Left kidney (tissue), 2 donors: Measurements from ENCODE around the gene FAM120A. TPM values are rescaled to one million over a fixed set of nuclear protein-coding genes. Genes with fewer than 3 reads are reported as not detected.
"Not testable (repeated sequence)": the region's sequence is repeated elsewhere in the genome, so short reads cannot be mapped to it uniquely, and the experiment has no call there.

Source experiments
- DNase-seq: peaks from one replicate; pipeline ENCODE4 v3.0.0-alpha.2; 2013
- polyA plus RNA-seq: library from polyadenylated mRNA; unstranded; fragments of 120-200 nt; gene quantifications from one replicate; pipeline ENCODE4 v1.2.1, GENCODE V29; 2013; ENCODE audit not compliant: insufficient read length

FAM120A gene
- polyA plus RNA-seq, 1 donor = 79.9 TPM

GRCh38 chr9:93509084-93509483 lies 57.6 kb downstream of the FAM120A start:
- DNase-seq = no peak

GRCh38 chr9:93510041-93510440 lies 58.6 kb downstream of the FAM120A start:
- no peak for DNase-seq

- not testable (repeated sequence) for DNase-seq
These were observed 59.7 kb downstream of the FAM120A start for GRCh38 chr9:93511228-93511627.

- DNase-seq = not testable (repeated sequence)
These were observed 60.8 kb downstream of the FAM120A start for GRCh38 chr9:93512170-93512812.

GRCh38 chr9:93513606-93514005 lies 62.1 kb downstream of the FAM120A start:
- no peak for DNase-seq

- no peak for DNase-seq
These were observed 65.8 kb downstream of the FAM120A start for GRCh38 chr9:93517331-93517730.

GRCh38 chr9:93520523-93520922 lies 69.0 kb downstream of the FAM120A start:
- no peak for DNase-seq

GRCh38 chr9:93522736-93523135 lies 71.3 kb downstream of the FAM120A start:
- DNase-seq = no peak

GRCh38 chr9:93523518-93524144 lies 72.1 kb downstream of the FAM120A start:
- DNase-seq = no peak

GRCh38 chr9:93525476-93525875 lies 74.0 kb downstream of the FAM120A start:
- DNase-seq = no peak

- DNase-seq = no peak
These were observed 79.9 kb downstream of the FAM120A start for GRCh38 chr9:93531374-93531773.

GRCh38 chr9:93532141-93532540 lies 80.7 kb downstream of the FAM120A start:
- DNase-seq = no peak

GRCh38 chr9:93533863-93534262 lies 82.4 kb downstream of the FAM120A start:
- no peak for DNase-seq

GRCh38 chr9:93536167-93536566 lies 84.7 kb downstream of the FAM120A start:
- DNase-seq = no peak

- DNase-seq = no peak
These were observed 85.4 kb downstream of the FAM120A start for GRCh38 chr9:93536874-93537273.

GRCh38 chr9:93540305-93540704 lies 88.8 kb downstream of the FAM120A start:
- no peak for DNase-seq

- no peak for DNase-seq
These were observed 89.5 kb downstream of the FAM120A start for GRCh38 chr9:93541005-93541404.

GRCh38 chr9:93541581-93542349 lies 90.3 kb downstream of the FAM120A start:
- no peak for DNase-seq

- DNase-seq = no peak
These were observed 91.6 kb downstream of the FAM120A start for GRCh38 chr9:93543117-93543516.

GRCh38 chr9:93546356-93546755 lies 94.9 kb downstream of the FAM120A start:
- no peak for DNase-seq

GRCh38 chr9:93549611-93550010 lies 98.1 kb downstream of the FAM120A start:
- peak; percentile 32 for DNase-seq

- DNase-seq = no peak
These were observed 101.4 kb downstream of the FAM120A start for GRCh38 chr9:93552923-93553322.

GRCh38 chr9:93555370-93555769 lies 103.9 kb downstream of the FAM120A start:
- DNase-seq = no peak
